Measurements from ENCODE around the gene KIRREL3. TPM values are rescaled to one million over a fixed set of nuclear protein-coding genes. Genes with fewer than 3 reads are reported as not detected.

The KIRREL3 gene
- total and polyA plus RNA-seq, 2 of the 8 experiments (the other 6 are each of a cell fraction or from before 2014, with no cell fraction given), result 0.29 to 0.32 TPM

DNA sequence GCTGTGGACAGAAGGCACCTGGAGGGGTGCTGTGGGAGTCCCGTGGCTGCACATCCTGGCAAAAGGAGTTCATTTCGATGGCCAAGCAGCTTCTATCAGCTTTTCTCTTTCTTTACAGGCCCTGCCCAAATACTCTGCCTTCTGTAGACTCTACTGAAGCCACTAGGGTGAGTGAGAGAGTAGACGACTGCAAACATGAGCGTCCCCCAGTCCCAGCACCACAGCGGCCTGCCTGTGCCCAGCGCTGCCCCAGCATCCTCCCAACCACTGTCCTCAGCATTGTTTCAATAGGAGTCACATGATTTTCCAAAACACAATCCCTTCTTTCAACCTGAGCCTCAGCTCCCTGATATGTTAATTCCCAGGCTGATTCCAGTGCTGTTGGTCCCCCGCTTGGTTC lies 110.0 kb downstream of the KIRREL3 start (continued):
- TF ChIP-seq NANOG (IDR thresholded peaks at IDR 0.05; ENCODE audit: insufficient read depth, low read depth, low read length, poor library complexity, severe bottlenecking) (no peak), EZH2 (IDR thresholded peaks at IDR 0.05; ENCODE audit: low read depth, low read length, severe bottlenecking) (no peak), TBP (IDR thresholded peaks at IDR 0.05; ENCODE audit: low read depth, low read length) (no peak), POLR2AphosphoS5 (IDR thresholded peaks at IDR 0.05; ENCODE audit: low read depth, low read length) (no peak), SAP30 (IDR thresholded peaks at IDR 0.05; ENCODE audit: insufficient read depth, insufficient replicate concordance, low read length) (no peak)

Data from H1 (cell line).